Thyroid gland (tissue), 4 donors: ENCODE measurements around the gene POLDIP3. TPM values are rescaled to one million over a fixed set of nuclear protein-coding genes. Genes with fewer than 3 reads are reported as not detected.
"Not testable (repeated sequence)": the region's sequence is repeated elsewhere in the genome, so short reads cannot be mapped to it uniquely, and the experiment has no call there.

ENCODE experiments used
- DNase-seq, 2 donors: peaks; one replicate each; pipeline ENCODE4 v3.0.0-alpha.2; 2019
- H3K27ac ChIP-seq, 3 donors: fragments of 200-600 bp; sonication (generic); 1 replicate in 2 of 3; 2 replicates in 1 of 3; pipeline ENCODE4 v1.5.1; 2016 to 2019; ENCODE audit warnings: mild to moderate bottlenecking in 1 of 3, moderate library complexity in 1 of 3
- H3K27me3 ChIP-seq: fragments of 200-600 bp; sonication (generic); one replicate; pipeline ENCODE4 v1.5.1; 2019
- H3K36me3 ChIP-seq, 2 donors: fragments of 200-600 bp; sonication (generic); one replicate each; pipeline ENCODE4 v1.5.1; 2016 to 2019
- H3K4me1 ChIP-seq, 2 donors: fragments of 200-600 bp; sonication (generic); one replicate each; pipeline ENCODE4 v1.5.1; 2017 to 2019
- H3K4me3 ChIP-seq, 3 donors: fragments of 200-600 bp; sonication (generic); replicated peaks in 1 of 3; 1 replicate in 2 of 3; 2 replicates in 1 of 3; pipeline ENCODE4 v1.5.1; 2016; ENCODE audit warnings: mild to moderate bottlenecking in 1 of 3
- H3K9me3 ChIP-seq: fragments of 200-600 bp; sonication (generic); one replicate; pipeline ENCODE4 v1.5.1; 2017
- CTCF ChIP-seq, 6 experiments: fragments of 200-600 bp in 3 of 6; fragments of 450-650 bp in 3 of 6; sonication (generic) in 3 of 6; IDR thresholded peaks; one replicate each; pipeline ENCODE4 v1.5.1; 2016 to 2019; ENCODE audit warnings: antibody characterized with exemption in 6 of 6, mild to moderate bottlenecking in 2 of 6, inconsistent platforms in 1 of 6, moderate library complexity in 1 of 6
- POLR2A ChIP-seq, 2 donors: fragments of 450-650 bp; IDR thresholded peaks; one replicate each; pipeline ENCODE4 v1.6.1; 2017; ENCODE audit warnings: antibody characterized with exemption in 2 of 2, mild to moderate bottlenecking in 2 of 2, moderate library complexity in 1 of 2
- WGBS, 2 donors: methylation state at CpG; one replicate each; pipeline ENCODE4 v1.1.5; 2017; 5-methylcytosine and 5-hydroxymethylcytosine counted together
- intact Hi-C: fragments of 100-400 bp; cut with DNase I; formaldehyde crosslinking; loops from one replicate; pipeline ENCODE4 v1.15.1; 2023
- total RNA-seq, 4 donors: library from RNA; depleted of rRNA; stranded (reverse); fragments of >200 nt; gene quantifications; one replicate each; pipeline ENCODE4 v1.2.3, GENCODE V29; 2016

The POLDIP3 gene
- total RNA-seq, 4 donors from 2014 or later = 46.1 to 55.4 (median 49.8) TPM

GRCh38 chr22:42565956-42566355, 48.7 kb downstream of the POLDIP3 start:
- no peak for TF ChIP-seq CTCF (IDR thresholded peaks at IDR 0.05)
- peaks cover 16 to 18% of the 10 kb centered on the region in 2 donors for H3K4me1 ChIP-seq
- no peak overlapping the region for H3K27ac ChIP-seq
- no peak overlapping the region for H3K4me3 ChIP-seq
- H3K36me3 ChIP-seq = no peaks in the 10 kb centered on the region
- intact Hi-C loops = no loop called here
- H3K9me3 ChIP-seq = no peaks in the 10 kb centered on the region
- no peak for DNase-seq
- H3K27me3 ChIP-seq = no peaks in the 10 kb centered on the region
- WGBS, 2 donors = 93 to 95% methylated on average over 12 of the region's 12 CpGs

GRCh38 chr22:42564699-42565098, 50.0 kb downstream of the POLDIP3 start:
- Histone ChIP-seq H3K4me3 (no peak overlapping the region), H3K27ac (no peak overlapping the region), H3K27me3 (no peaks in the 10 kb centered on the region), H3K36me3 (no peaks in the 10 kb centered on the region), H3K9me3 (no peaks in the 10 kb centered on the region), H3K4me1 (peaks cover 19 to 28% of the 10 kb centered on the region in 2 donors)
- WGBS, 2 donors = 97 to 99% methylated on average over 17 of the region's 17 CpGs
- intact Hi-C loops = no loop called here
- no peak for TF ChIP-seq CTCF (IDR thresholded peaks at IDR 0.05)
- TF ChIP-seq POLR2A (IDR thresholded peaks at IDR 0.05) = no peak
- DNase-seq = no peak

- H3K4me3 ChIP-seq, intact Hi-C loops, H3K9me3 ChIP-seq, H3K36me3 ChIP-seq, H3K27ac ChIP-seq, H3K27me3 ChIP-seq, DNase-seq: not testable (repeated sequence)
- 86 to 94% methylated on average over 3 of the region's 3 CpGs for WGBS, 2 donors
- H3K4me1 ChIP-seq = peaks cover 19 to 28% of the 10 kb centered on the region in 2 donors
Observed at GRCh38 chr22:42563943-42564342, 50.7 kb downstream of the POLDIP3 start.

- peak overlapping the region in 1 of 3 donors; percentile 63 for H3K27ac ChIP-seq
- no peak for DNase-seq
Observed at GRCh38 chr22:42562684-42563083, 52.0 kb downstream of the POLDIP3 start.

GRCh38 chr22:42562279-42562678, 52.4 kb downstream of the POLDIP3 start:
- intact Hi-C loops = no loop called here
- peak overlapping the region in 1 of 3 donors; percentile 63 for H3K27ac ChIP-seq

More at GRCh38 chr22:42562684-42563083, 52.0 kb downstream of the POLDIP3 start:
- TF ChIP-seq CTCF (IDR thresholded peaks at IDR 0.05) = no peak
- no peak for TF ChIP-seq POLR2A (IDR thresholded peaks at IDR 0.05)
- H3K4me3 ChIP-seq = no peak overlapping the region
- intact Hi-C loops = no loop called here
- no peaks in the 10 kb centered on the region for H3K9me3 ChIP-seq
- H3K4me1 ChIP-seq = peaks cover 19 to 28% of the 10 kb centered on the region in 2 donors
- H3K27me3 ChIP-seq = no peaks in the 10 kb centered on the region
- H3K36me3 ChIP-seq = no peaks in the 10 kb centered on the region
- 80 to 88% methylated on average over 2 of the region's 2 CpGs for WGBS, 2 donors

More at GRCh38 chr22:42562279-42562678, 52.4 kb downstream of the POLDIP3 start:
- Histone ChIP-seq H3K27me3 (no peaks in the 10 kb centered on the region), H3K9me3 (no peaks in the 10 kb centered on the region), H3K36me3 (no peaks in the 10 kb centered on the region), H3K4me1 (peaks cover 19 to 28% of the 10 kb centered on the region in 2 donors), H3K4me3 (no peak overlapping the region)
- no peak for DNase-seq
- 62 to 67% methylated on average over 8 of the region's 8 CpGs for WGBS, 2 donors
- no peak for TF ChIP-seq CTCF (IDR thresholded peaks at IDR 0.05)
- TF ChIP-seq POLR2A (IDR thresholded peaks at IDR 0.05) = no peak
